Hepatocyte (in vitro differentiated cells): ENCODE results near the gene ZFP36L1. TPM values are rescaled to one million over a fixed set of nuclear protein-coding genes. Genes with fewer than 3 reads are reported as not detected.

Experiments used
- DNase-seq: peaks from one replicate; pipeline ENCODE4 v3.0.0-alpha.2; 2016; ENCODE audit warnings: low spot score
- H2AFZ ChIP-seq: fragments of 200-600 bp; sonication (generic); 2 replicates; pipeline ENCODE4 v1.6.0; 2016; ENCODE audit warnings: antibody characterized with exemption, mild to moderate bottlenecking
- H3K27ac ChIP-seq: fragments of 200-600 bp; sonication (generic); 2 replicates; pipeline ENCODE4 v1.5.1; 2016; ENCODE audit warnings: mild to moderate bottlenecking
- H3K27me3 ChIP-seq: fragments of 200-600 bp; sonication (generic); 2 replicates; pipeline ENCODE4 v1.6.1; 2016
- H3K36me3 ChIP-seq: fragments of 200-600 bp; sonication (generic); replicated peaks from 2 replicates; pipeline ENCODE4 v1.5.1; 2016; ENCODE audit warnings: low read depth; ENCODE audit not compliant: insufficient read depth
- H3K4me1 ChIP-seq: fragments of 200-600 bp; sonication (generic); 2 replicates; pipeline ENCODE4 v1.5.1; 2016; ENCODE audit warnings: mild to moderate bottlenecking, moderate library complexity; ENCODE audit not compliant: insufficient read depth
- H3K4me2 ChIP-seq: fragments of 200-600 bp; sonication (generic); 2 replicates; pipeline ENCODE4 v1.6.0; 2016
- H3K4me3 ChIP-seq: fragments of 200-600 bp; sonication (generic); 2 replicates; pipeline ENCODE4 v1.5.1; 2016; ENCODE audit warnings: mild to moderate bottlenecking
- H3K79me2 ChIP-seq: fragments of 200-600 bp; sonication (generic); 2 replicates; pipeline ENCODE4 v1.6.0; 2017; ENCODE audit warnings: mild to moderate bottlenecking
- H3K9me2 ChIP-seq: fragments of 200-600 bp; sonication (generic); replicated peaks from 2 replicates; pipeline ENCODE4 v1.6.0; 2017; ENCODE audit warnings: mild to moderate bottlenecking; ENCODE audit not compliant: insufficient read depth
- H3K9me3 ChIP-seq: fragments of 200-600 bp; sonication (generic); 2 replicates; pipeline ENCODE4 v1.5.1; 2016; ENCODE audit warnings: low read depth, mild to moderate bottlenecking
- H4K20me1 ChIP-seq: fragments of 200-600 bp; sonication (generic); 2 replicates; pipeline ENCODE4 v1.6.0; 2016; ENCODE audit warnings: mild to moderate bottlenecking; ENCODE audit not compliant: insufficient read depth, poor library complexity, severe bottlenecking
- EZH2 ChIP-seq: fragments of 200-600 bp; sonication (generic); IDR thresholded peaks from 2 replicates; pipeline ENCODE4 v1.6.1; 2016; ENCODE audit warnings: antibody characterized with exemption, mild to moderate bottlenecking, borderline replicate concordance
- EZH2phosphoT487 ChIP-seq: fragments of 200-600 bp; sonication (generic); IDR thresholded peaks from one replicate; pipeline ENCODE4 v1.6.1; 2018; ENCODE audit warnings: antibody characterized with exemption, mild to moderate bottlenecking, low read depth, moderate library complexity; ENCODE audit not compliant: unreplicated experiment, severe bottlenecking
- WGBS: methylation state at CpG from one replicate; pipeline ENCODE4 v1.1.6; 2016; ENCODE audit warnings: low lambda C conversion rate; ENCODE audit errors: missing lambda C conversion rate; 5-methylcytosine and 5-hydroxymethylcytosine counted together
- polyA plus RNA-seq: library from polyadenylated mRNA; unstranded; fragments of >200 nt; fragmentation: Nextera tagmentation; extraction: Ambion mirVana; gene quantifications from 2 replicates; pipeline ENCODE4 v1.2.1, GENCODE V29; 2016
- total RNA-seq: library from RNA; depleted of rRNA; stranded (reverse); fragments of >200 nt; gene quantifications from 2 replicates; pipeline ENCODE4 v1.2.3, GENCODE V29; 2014
- TF ChIP-seq, protein P1 (sequence below): fragments of 200-600 bp; sonication (generic); IDR thresholded peaks from 2 replicates; pipeline ENCODE4 v1.5.1; 2016; ENCODE audit warnings: antibody characterized with exemption, mild to moderate bottlenecking; ENCODE audit not compliant: poor library complexity

ZFP36L1 gene
- total and polyA plus RNA-seq, 2 experiments from 2014 or later = 101 to 404 TPM

- peak overlapping the region; percentile 89 for H3K4me3 ChIP-seq
- peak overlapping the region; percentile 99 for H3K27ac ChIP-seq
- no peak overlapping the region for H2AFZ ChIP-seq
- H4K20me1 ChIP-seq = peaks cover 50% of the 10 kb centered on the region
- TF ChIP-seq EZH2phosphoT487 = peak; percentile 69
- TF ChIP-seq EZH2 = no peak
- TF ChIP-seq, protein P1, sequence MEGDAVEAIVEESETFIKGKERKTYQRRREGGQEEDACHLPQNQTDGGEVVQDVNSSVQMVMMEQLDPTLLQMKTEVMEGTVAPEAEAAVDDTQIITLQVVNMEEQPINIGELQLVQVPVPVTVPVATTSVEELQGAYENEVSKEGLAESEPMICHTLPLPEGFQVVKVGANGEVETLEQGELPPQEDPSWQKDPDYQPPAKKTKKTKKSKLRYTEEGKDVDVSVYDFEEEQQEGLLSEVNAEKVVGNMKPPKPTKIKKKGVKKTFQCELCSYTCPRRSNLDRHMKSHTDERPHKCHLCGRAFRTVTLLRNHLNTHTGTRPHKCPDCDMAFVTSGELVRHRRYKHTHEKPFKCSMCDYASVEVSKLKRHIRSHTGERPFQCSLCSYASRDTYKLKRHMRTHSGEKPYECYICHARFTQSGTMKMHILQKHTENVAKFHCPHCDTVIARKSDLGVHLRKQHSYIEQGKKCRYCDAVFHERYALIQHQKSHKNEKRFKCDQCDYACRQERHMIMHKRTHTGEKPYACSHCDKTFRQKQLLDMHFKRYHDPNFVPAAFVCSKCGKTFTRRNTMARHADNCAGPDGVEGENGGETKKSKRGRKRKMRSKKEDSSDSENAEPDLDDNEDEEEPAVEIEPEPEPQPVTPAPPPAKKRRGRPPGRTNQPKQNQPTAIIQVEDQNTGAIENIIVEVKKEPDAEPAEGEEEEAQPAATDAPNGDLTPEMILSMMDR = no peak
- no peaks in the 10 kb centered on the region for H3K9me3 ChIP-seq
- peaks cover 3% of the 10 kb centered on the region for H3K36me3 ChIP-seq
- under 1% methylated on average over 13 of the region's 13 CpGs for WGBS
- H3K9me2 ChIP-seq = no peaks in the 10 kb centered on the region
- no peaks in the 10 kb centered on the region for H3K27me3 ChIP-seq
- peaks cover 23% of the 10 kb centered on the region for H3K4me1 ChIP-seq
- DNase-seq = no peak
- peaks cover 73% of the 10 kb centered on the region for H3K79me2 ChIP-seq
- no peak overlapping the region for H3K4me2 ChIP-seq
These were observed 239 bp downstream of the ZFP36L1 start for GRCh38 chr14:68792678-68792978.

DNA sequence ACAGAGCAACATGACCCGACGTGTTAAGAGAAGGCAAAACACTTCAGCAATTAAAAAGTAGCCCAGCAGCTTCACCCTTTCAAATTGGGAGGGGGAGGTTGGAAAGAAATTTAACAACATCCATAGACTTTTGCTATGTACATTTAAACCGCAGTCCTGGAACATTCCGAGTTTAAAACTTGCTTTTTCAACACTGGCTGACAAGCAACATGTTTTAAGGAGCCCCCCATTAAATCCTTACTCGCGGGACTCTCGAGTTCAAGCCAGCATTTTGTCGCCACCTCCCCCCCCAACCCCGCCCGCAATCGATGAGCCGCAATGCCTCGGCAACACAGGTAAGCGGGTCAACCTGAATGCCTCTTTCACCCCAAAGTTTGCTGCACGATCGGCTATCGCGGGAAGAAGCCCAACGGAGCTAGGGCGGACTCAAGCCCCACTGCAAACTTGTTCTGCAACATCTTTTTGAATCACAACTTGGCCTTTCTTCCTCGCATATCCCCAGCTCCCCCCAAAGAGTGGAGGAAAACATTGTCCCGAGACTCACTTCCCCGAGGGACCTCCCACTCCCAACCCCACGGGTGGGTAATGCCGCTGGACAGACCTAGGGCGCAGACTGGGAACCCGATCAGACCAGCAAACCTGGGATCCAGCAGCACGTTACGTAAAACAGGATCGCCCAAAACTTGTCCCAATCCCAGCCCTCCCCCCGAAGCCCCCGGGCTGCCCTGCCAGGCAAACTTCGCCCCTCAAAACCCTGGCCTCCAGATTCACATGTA, 777 bp downstream of the ZFP36L1 start:
- H3K79me2 ChIP-seq = peaks cover 74% of the 10 kb centered on the region
- 2% methylated on average over 33 of the region's 33 CpGs for WGBS
- no peaks in the 10 kb centered on the region for H3K9me2 ChIP-seq
- peak overlapping the region; percentile 88 for H3K4me2 ChIP-seq
- H3K27me3 ChIP-seq = no peaks in the 10 kb centered on the region
- peak overlapping the region; percentile 99 for H3K27ac ChIP-seq
- H4K20me1 ChIP-seq = peaks cover 55% of the 10 kb centered on the region
- H3K4me3 ChIP-seq = peak overlapping the region; percentile 89
- DNase-seq = no peak
- H3K4me1 ChIP-seq = peaks cover 26% of the 10 kb centered on the region
- H3K36me3 ChIP-seq = peaks cover 3% of the 10 kb centered on the region
- H2AFZ ChIP-seq = no peak overlapping the region
- TF ChIP-seq EZH2 (no peak), EZH2phosphoT487 (no peak)
- TF ChIP-seq, protein P1 = no peak
- no peaks in the 10 kb centered on the region for H3K9me3 ChIP-seq

GRCh38 chr14:68791078-68791901, 1.6 kb downstream of the ZFP36L1 start:
- Histone ChIP-seq H3K4me3 (peak overlapping the region; percentile 89), H3K36me3 (peaks cover 3% of the 10 kb centered on the region), H3K27ac (peak overlapping the region; percentile 99), H2AFZ (no peak overlapping the region), H3K9me2 (no peaks in the 10 kb centered on the region), H3K9me3 (no peaks in the 10 kb centered on the region), H3K4me2 (peak overlapping the region; percentile 88), H3K4me1 (peaks cover 22% of the 10 kb centered on the region), H3K79me2 (peaks cover 66% of the 10 kb centered on the region), H3K27me3 (no peaks in the 10 kb centered on the region), H4K20me1 (peaks cover 55% of the 10 kb centered on the region)
- WGBS = 3% methylated on average over 15 of the region's 15 CpGs
- DNase-seq = no peak
- no peak for TF ChIP-seq EZH2phosphoT487
- TF ChIP-seq EZH2 = no peak
- TF ChIP-seq, protein P1 = no peak
